ENCODE data around the gene DIAPH2.

DNA sequence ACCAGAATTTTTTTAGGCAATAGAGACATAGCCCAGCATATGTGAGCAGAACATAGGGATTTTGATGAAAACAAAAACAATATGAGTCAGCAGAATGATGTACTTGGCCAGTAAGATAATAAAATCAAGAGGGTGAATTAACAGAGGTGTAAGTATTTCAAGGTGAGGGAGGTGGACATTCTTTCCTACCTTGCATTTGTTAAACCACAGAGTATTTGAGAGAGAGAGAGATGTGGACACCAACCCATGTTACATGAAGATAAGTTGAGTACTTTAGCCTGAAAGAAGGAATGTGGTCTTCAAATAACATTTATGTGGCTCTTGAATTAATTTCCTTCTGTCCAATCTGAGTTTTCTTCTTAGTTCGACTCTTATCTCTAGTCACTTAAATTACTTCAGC, 68.6 kb downstream of the DIAPH2 start:
- TF ChIP-seq GATA2 (IDR thresholded peaks at IDR 0.05; ENCODE audit: low read depth, low read length), result no peak
- TF ChIP-seq GATA3 (IDR thresholded peaks at IDR 0.05; ENCODE audit: low read depth, low read length), result no peak

Data from SH-SY5Y (cell line).